Stimulated activated CD8-positive, alpha-beta memory T cell treated with anti-CD3 and anti-CD28 coated beads, Interleukin-4, amount 100 ng/mL, for 48 hours (primary cell): ENCODE measurements around the gene ARHGAP21.
"Not testable (repeated sequence)": the region's sequence is repeated elsewhere in the genome, so short reads cannot be mapped to it uniquely, and the experiment has no call there.

Experiments
- DNase-seq: peaks from one replicate; pipeline ENCODE4 v3.0.0-alpha.2; 2020

Gene ARHGAP21

DNA sequence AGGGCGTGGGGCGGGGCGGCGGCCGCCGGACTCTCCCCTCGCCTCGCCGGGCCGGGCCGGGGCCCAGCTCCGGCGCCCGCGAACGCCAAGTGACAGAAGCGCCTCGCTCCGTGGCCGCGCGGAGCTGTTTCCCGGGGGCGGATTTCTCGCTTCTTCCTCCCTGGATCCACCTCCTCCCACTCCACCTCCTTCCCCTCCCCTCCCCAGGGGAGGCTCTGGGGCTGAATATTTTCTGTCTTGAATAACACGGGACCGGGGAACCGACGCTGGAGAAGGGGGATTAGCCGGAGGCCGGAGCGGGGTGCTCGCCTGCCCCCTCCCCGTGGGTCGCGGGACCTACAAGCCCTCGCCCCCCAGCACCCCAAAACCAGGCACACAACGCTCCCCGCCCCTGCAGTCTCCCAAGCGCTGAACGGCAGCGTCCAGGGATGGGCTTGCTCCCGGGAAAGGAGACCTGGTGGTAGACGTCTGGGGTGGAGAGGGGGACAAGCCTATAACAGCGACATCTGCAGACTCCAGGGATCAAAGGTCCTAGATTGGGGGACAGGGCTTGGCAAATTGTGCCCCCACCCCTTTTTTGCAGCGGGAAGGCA lies at the start of gene ARHGAP21:
Gene ARHGAP21 (minus strand): TSS at position 100 of the 593 bp plus-strand sequence. CDS start 1,988 bp downstream, outside the sequence.
- DNase-seq: peak; percentile 61

DNA sequence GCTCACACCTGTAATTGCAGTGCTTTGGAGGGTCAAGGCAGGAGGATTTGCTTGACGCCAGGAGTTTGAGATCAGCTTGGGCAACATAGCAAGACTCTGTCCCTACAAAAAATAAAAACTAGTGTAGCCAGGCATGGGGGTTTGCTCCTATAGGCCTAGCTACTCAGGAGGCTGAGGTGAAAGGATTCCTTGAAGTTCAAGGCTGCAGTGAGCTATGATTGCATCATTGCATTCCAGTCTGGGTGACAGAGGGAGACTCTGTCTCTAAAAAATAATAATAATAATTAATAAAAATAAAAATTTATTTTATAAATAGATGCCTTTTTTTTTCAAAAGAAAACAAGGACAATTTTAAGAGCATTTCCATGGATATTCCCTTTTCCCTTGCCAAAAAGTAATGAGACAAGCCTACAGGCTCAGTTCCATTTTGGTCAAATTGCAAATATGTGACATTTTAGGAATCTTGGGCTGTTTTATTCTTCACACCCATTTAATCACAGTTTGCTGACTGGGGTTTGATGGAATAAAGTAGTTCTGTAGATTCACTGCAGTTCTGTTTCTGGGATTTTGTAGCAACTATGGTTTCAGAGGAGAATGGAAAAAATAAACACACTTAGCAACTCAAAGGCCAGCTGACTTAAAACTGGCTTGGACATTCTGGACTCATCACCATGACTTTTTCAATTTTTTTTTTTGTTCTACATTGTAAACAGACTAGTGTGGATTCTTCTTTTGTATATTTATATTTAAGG lies 48.4 kb upstream of the ARHGAP21 start:
- DNase-seq: no peak

DNA sequence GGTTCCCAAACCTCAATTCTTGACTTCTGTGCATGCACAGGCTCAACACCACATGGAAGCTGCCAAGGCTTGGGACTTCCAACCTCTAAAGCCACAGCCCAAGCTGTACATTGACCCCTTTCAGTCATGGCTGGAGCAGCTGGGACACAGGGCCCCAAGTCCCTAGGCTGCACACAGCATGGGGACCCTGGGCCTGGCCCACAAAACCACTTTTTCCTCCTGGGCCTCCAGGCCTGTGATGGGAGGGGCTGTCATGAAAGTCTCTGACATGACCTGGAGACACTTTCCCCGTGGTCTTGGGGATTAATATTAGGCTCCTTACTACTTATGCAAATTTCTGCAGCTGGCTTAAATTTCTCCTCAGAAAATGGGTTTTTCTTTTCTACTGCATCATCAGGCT lies 41.3 kb upstream of the ARHGAP21 start:
- not testable (repeated sequence) for DNase-seq

DNA sequence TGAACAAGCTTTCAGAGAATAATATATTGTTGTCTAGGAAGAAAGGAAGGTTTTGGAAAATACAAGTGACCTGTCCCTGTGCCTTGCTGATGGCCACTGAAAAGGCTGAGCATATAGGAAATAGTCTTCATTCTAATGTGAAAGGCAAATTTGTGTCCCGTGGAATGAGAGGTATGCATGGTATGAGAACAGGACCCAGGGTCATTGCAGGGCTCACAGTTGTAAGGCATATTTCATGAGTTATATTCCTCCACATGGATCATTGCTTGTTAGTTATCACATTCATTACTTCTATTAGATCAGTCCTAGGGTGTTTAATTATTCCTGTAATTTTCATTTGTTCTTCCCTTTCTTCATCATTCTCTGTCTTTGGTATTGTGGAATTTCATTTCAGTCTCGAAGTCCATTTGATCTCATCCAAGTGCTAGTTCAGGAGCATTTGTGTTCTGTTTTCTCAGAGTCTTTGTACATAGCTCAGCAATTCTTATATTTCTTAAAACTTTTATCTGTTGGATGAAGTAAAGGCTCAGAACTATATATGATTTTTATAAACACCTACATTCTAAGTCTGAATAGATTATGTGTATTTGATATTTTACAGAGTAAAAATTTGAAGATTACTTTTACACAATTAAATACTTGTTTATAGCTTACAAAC lies 39.4 kb upstream of the ARHGAP21 start:
- no peak for DNase-seq

DNA sequence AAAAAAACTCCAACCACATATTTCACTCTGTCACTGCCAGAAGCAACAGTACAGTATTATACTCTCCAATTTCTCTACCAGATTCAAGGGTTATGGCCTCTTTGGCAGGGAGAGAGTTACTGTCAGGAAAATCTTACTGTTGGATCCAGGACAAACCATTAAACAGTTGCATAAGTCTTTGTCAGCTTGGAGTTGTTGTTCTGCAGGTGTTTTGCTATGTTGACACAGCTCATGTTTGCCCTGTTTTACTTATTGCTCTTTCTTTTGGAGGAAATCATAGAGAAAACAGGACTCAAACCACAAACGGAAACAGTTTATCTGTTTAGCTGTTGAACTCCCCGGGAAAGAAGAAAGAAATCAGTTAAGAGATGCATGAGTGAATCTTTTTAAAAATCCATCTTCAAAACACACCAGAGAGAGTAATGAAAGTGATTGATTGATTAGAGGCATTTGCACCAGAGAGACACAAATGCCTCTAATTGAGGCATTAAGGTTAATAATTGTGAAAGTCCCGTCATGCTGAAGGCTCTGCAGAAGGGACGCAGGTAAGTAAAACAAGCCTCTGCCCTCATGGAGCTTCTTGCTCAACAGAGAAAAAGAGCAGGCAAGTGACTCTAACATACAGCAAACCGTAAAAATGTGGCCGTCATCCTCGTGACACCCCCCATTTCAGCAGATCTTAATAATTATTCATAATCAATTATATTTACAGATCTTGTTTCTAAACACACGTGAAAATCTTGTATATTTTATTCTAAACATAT lies 38.7 kb upstream of the ARHGAP21 start:
- DNase-seq: no peak

DNA sequence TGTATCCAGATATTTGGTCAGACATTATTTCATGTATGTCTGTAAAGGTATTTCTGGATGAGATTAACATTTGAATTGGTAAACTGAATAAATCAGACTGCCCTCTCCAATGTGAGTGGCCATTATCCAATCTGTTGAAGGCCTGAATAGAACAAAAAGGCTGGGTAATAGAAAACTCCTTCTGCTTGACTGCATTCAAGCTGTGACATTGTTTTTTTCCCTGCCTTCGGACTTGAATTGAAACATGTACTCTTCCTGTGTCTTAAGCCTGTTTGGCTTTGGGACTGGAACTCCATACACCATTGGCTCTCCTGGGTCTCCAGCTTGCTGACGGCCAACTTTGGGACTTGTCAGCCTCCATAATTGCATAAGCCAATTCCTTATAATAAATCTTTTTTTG lies 36.0 kb upstream of the ARHGAP21 start:
- no peak for DNase-seq

DNA sequence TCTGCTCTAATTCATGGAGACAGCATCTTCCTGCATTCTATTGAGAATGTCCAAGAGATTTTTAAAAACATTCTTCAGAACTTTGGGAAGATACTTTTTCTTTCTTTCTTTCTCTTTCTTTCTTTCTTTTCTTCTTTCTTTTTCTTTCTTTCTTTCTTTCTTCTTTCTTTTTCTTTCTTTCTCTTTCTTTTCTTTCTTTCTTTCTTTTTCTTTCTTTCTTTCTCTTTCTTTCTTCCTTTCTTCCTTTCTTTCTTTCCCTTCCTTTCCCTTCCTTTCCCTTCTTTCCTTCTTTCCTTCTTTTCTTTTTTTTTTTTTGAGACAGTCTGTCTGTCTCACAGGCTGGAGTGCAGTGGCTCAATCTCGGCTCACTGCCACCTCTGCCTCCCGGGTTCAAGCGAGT lies 34.6 kb upstream of the ARHGAP21 start:
- DNase-seq: not testable (repeated sequence)

DNA sequence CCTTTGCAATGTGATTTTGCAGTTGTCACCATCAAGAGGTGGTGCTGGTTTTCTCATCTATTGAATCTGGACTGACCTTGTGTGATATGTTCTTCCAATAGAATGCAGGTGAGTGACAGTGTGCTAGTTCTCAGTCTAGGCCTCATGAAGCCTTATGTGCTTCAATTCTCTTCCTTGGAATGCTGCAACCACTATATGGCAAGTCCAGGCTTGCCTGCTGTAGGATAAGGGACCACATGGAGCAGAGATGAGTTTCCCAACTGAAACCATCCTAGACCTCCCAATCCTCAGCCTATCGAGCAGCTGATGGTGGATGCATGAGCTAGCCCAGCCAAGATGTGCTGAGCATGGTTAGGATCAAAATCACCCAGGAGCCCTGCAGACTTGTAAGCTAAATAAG lies 32.6 kb upstream of the ARHGAP21 start:
- DNase-seq: no peak

DNA sequence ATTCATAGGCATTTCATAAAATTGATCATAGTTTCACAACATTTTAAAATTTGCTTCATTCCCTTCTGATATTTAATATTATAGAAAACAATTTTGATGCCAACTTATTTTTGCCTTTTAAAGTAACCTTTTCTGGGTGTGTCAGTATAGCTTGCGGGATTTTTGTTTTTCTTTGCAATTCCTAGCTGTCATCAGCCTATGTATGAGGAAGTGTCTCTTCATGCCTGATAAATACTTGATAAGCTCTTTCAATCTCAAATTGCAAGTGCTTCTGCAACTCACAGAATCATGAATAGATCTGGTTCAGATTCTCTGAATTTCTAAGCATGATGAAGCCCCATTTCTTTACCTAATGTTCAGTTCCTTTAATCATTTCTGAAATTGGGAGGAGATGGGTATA lies 28.0 kb upstream of the ARHGAP21 start:
- no peak for DNase-seq

DNA sequence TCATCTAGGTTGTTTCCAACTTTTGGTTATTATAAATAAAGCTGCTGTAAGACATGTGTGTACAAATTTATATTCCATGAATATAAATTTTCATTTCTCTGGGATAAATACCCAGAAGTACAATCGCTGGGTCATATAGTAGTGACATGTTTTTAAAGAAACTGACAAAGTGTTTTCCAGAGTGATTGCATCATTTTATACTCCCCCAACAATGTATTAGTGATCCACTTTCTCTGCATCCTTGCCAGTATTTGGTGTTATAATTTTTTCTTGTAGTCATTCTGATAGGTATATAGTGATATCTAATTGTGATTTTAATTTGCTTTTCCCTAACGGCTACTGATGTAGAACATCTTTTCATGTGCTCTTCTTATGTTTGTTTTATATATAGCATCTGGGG lies 27.0 kb upstream of the ARHGAP21 start:
- no peak for DNase-seq

DNA sequence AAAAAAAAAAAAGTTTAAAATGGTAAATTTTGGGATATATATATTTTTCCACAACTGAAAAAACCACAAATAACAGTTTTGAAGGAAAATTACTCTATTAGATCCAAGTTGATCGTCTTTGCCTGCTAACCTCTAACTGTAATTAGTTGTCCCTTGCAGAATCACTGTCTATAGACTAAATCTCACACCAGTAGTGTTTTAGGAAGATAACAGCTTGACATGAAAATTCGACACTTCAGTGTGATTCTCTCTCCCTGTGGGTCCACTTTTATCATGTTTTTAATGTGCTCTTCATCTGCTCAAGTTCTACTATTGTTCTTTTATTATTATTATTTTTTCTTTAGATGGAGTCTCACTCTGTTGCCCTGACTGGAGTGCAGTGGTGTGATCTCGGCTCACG lies 24.5 kb upstream of the ARHGAP21 start:
- DNase-seq: no peak

DNA sequence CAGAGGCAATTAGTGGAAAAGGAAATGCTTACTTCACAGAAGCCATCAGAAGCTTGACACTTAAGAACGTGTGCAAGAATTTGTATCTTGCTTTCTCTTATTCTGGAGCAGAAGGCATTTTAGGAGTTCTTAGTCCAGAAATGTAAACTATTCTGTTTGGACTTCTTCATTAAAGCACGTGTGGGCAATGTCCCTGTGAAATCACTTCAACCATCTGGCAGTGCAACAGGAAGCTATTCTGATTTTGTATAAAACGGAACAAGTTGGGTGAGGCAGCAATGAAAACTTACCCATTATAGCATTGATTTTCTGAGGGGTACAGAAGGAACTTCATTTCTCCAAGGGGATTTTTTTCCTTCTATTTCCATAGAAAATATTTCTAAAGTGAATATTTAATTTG lies 21.3 kb upstream of the ARHGAP21 start:
- DNase-seq: no peak

DNA sequence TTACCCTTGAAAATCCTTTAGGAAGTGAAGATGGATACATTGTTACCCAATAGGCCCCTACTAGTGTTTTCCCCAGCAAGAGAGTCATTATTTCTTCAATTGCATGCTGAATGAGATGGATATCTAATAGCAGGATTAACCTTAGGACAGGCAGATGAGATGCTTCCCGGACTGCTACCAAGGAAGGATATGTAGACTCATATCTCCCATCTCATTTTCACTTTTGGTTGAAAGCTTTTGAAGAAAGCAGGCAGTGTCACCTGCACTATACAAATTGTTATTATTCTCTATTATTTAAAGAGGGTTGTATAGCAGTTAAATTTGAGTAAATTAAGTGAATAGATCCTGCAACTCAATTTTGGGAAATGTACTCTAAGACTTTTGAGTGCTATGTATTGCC lies 17.0 kb upstream of the ARHGAP21 start:
- no peak for DNase-seq

DNA sequence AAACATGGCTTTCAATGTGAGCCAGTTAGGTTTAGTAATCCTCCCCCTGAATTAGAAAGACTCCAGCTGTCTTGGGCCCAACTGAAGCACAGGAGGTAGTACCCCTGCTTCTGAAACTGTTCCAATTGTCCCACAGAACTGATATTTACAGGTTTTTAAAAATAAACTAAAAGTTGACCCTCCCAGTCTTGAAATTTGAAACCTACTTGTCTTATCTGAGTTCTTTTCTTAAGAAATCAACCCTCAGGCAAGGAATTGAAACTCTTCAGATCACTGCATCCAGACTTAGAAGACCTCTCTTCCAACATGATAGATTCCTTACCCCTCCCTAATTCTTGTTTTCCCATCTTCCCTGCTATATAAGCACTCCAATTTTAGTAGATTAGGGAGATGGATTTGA lies 13.3 kb upstream of the ARHGAP21 start:
- no peak for DNase-seq

DNA sequence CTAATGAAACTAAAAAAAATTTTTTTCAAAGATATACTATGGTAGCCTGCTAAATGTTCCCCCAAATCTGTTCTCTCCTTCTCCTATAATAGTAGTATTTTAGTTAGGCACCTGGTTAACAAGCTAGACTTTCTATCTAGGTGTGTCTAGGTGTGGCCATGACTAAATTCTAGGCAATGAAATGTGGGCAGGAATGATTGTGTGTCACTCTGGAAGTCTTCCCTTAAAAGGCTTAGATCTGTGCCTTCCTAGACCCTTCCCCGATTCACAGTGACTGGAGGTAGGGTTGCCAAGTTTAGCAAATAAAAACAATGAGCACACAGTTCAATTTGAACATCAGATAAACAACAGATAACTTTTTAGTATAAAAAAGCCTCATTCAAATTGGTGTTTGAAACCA lies 8.3 kb upstream of the ARHGAP21 start:
- DNase-seq: no peak

DNA sequence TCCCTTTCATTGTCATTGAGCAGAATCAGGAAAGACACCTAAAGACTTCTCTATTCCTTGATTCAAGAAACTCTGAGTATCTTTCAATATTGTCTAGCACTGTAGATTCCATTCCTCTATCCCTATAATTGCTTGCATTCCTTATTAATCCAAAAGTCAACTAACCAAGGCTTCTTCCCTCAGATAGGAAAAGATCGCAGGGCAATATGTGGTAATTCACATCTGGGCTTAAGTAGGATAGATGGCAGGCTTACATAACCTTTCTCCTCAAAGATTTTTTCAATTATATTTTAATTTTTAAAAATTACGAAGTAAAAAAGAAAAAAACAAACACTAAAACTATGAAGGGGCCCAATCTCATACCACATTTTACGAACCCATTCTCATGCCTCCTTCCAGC lies 7.1 kb upstream of the ARHGAP21 start:
- DNase-seq: no peak

DNA sequence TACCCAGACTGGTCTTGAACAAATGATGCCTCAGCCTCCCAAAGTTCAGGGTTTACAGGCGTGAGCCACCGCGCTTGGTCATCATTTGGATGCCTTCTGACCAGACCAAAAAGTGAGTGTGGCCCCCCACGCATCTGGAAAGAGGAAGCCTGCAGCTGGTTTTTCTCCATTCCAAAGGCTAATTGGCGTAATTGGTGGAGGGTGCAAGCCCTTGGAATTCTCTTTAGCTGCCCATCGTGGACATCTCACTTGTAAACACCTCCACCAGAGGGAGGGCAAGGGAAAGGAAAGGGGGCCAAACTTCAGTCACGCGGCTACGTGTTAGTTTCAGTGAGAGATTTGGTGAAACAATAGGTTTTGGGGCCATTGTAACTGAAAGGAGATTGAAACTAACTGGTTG lies 4.1 kb upstream of the ARHGAP21 start:
- no peak for DNase-seq

DNA sequence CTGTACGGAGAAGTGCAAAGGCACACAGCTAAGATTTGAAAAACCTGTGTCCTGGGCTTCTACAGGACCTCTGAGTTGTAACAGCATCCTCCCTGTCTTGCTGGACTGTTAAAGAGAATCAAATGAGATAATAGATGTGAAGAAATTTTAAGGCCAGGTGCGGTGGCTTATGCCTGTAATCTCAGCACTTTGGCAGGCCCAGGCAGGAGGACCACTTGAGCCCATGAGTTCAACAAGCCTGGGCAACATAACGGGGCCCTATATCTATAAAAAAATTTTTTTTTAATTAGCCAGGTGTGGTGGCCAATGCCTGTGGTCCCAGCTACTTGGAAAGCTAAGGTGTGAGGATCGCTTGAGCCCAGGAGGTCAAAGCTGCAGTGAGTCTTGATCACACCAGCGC lies 2.9 kb upstream of the ARHGAP21 start:
- no peak for DNase-seq

DNA sequence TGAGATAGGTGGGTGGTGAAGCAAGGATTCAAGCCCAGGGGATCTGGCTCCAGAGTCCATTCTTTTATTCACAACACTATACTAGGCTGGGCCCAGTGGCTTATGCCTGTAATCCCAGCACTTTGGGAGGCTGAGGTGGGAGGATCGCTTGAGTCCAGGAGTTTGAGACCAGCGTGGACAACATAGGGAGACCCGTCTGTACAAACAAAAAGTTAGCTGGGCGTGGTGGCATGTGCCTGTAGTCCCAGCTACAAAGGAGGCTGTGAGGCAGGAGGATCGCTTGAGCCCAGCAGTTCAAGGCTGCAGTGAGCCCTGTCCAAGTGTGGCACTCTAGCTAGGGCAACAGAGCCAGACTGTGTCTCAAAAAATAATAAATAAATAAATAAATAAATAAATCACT lies 2.3 kb upstream of the ARHGAP21 start:
- DNase-seq: not testable (repeated sequence)

DNA sequence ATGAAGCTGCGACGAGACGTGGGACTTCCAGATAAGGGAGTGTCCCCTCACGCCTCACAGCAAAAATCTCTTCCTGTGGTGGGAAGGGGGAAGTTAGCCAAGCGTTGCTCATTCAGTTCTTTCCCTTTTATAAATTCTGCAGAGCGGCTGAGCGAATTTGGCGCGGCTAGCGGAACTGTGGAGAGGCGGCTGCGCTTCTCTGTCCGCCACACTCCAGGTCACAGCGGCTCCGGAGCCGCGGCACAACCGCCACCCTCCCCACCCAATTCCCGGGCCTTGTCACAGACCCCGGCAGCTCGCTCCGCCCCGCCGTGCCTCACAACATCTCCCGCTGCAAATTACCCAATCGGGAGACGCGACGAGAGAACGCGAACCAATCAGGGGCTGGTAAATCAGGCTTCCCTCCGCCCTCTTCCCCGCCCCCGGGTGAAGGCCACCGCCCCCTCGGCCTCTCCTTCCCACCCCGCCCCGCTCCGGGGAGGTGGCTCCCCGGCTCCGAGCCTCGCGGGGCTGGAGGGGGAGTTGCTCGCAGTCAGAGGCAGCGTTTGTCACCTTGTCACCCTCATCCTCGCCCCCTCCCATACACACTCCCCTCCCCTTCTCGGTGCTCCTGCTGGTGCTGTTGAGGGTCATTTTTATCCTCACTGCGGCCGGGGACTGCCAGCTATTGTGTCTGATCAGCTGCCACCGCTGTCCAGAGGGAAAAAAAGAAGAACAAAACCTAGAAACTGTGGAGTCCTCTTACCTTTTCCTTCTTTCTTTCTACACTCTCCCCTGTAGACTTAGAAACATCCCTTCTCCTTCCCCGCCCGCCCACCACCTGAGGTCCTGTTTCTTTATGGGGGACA lies 918 bp upstream of the ARHGAP21 start:
- DNase-seq: peak; percentile 97

DNA sequence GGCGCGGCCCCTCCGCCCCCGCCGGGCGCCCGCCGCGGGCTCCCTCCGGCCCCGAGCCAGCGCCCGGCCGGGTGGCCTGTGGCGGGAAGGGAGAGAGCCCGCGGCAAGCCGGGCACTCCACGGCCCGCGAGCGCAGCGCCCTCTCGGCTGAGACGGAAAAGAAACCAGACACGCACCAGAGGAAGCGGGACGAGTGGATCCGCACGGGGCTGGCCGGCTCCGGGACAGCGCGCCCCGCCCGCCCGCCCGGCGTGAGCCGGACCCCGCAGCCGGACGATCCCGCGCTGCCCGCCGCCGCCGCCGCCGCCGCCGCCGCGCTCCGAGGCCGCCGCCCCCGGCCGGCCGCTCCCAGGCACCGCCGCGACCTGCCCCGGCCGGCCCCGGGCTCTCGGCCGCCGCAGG lies 300 bp downstream of the ARHGAP21 start:
- peak; percentile 45 for DNase-seq

DNA sequence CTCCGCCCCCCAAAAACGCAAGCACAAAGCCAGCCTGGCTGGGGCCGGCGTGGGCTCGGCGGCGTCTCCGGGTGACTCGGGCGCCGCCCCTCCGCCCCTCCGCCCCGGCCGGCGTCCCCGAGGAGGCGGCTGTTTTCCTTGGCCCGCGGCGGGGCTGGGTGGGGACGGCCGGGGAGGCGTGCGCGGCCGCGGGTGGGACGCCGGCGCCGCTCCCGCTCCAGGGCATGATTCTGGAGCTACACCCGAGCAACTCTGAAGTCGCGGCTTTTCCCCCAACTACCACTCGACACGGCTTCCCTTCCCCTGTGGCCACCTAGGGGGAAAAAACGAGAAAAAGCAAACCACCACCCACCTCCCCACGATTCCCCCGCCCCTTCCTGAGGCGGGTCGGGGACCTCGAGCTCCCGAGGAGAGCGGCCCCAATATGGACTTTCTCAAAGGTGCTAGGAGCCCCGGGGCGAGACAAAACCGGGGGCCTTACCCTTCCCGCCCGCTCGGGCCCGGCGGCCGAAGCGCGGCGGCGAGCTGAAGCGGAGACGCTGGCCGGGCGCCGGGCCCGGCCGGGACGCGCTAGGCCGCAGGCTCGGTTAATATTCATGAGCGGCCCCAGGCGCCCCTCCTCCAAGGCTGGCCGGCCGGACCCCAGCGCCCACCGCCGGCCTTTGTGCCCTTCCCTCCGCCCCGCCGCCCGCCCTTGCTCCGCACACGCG lies 856 bp downstream of the ARHGAP21 start:
- peak; percentile 66 for DNase-seq
